Measurements from ENCODE around the gene PLD5. TPM values are rescaled to one million over a fixed set of nuclear protein-coding genes. Genes with fewer than 3 reads are reported as not detected.

Gene PLD5
- total and polyA plus RNA-seq, 2 donors (not counting 3 experiments of a cell fraction or from before 2014, with no cell fraction given), result not detected

DNA sequence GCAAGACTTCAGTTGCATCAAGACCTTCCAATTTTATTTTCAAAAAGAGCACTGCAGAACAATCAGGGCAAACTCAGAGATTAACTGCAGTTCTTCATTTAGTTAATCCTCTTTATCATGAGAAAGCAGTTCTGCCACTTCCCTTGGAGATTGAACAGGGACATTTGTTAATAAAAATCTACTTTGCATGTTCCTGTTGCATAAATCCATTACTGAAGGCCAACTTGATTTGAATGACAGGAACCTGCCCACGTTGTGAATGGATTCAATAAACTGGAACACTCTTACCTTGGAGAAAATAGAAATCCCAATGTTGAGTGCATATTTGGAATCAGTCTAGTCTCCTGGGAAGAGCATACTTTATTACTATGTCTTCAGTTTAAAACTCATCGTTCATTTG, 19.6 kb upstream of the PLD5 start:
- no peaks in the 10 kb centered on the region for H4K20me1 ChIP-seq (replicated peaks; ENCODE audit: control insufficient read depth, extremely low read depth, insufficient read depth, low read length)
- H3K27ac ChIP-seq (ENCODE audit: insufficient read depth, low read depth, low read length), result no peak overlapping the region
- no peak for TF ChIP-seq POLR2A (IDR thresholded peaks at IDR 0.05; ENCODE audit: low read depth, low read length)
- no peak for TF ChIP-seq GATA2 (IDR thresholded peaks at IDR 0.05; ENCODE audit: insufficient read depth, insufficient read length, low read depth, low read length)
- no peak for TF ChIP-seq MYC (IDR thresholded peaks at IDR 0.05; ENCODE audit: low read depth, low read length)
- TF ChIP-seq, protein P1, sequence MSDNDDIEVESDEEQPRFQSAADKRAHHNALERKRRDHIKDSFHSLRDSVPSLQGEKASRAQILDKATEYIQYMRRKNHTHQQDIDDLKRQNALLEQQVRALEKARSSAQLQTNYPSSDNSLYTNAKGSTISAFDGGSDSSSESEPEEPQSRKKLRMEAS (IDR thresholded peaks at IDR 0.05; ENCODE audit: insufficient read depth, insufficient read length), result no peak
- TF ChIP-seq, protein P2, sequence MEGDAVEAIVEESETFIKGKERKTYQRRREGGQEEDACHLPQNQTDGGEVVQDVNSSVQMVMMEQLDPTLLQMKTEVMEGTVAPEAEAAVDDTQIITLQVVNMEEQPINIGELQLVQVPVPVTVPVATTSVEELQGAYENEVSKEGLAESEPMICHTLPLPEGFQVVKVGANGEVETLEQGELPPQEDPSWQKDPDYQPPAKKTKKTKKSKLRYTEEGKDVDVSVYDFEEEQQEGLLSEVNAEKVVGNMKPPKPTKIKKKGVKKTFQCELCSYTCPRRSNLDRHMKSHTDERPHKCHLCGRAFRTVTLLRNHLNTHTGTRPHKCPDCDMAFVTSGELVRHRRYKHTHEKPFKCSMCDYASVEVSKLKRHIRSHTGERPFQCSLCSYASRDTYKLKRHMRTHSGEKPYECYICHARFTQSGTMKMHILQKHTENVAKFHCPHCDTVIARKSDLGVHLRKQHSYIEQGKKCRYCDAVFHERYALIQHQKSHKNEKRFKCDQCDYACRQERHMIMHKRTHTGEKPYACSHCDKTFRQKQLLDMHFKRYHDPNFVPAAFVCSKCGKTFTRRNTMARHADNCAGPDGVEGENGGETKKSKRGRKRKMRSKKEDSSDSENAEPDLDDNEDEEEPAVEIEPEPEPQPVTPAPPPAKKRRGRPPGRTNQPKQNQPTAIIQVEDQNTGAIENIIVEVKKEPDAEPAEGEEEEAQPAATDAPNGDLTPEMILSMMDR (IDR thresholded peaks at IDR 0.05; ENCODE audit: extremely low read depth in 1 of 2, insufficient read depth in 1 of 2, low read depth in 1 of 2, low read length in 2 of 2), result no peak
- no peak for TF ChIP-seq FOS (IDR thresholded peaks at IDR 0.05; ENCODE audit: borderline replicate concordance, insufficient read depth, low read length)
- TF ChIP-seq EZH2 (IDR thresholded peaks at IDR 0.05; ENCODE audit: borderline replicate concordance, low read depth, low read length, severe bottlenecking), result no peak
- no peak for TF ChIP-seq POLR2AphosphoS5 (IDR thresholded peaks at IDR 0.05; ENCODE audit: insufficient read depth, low read depth, low read length)
- TF ChIP-seq JUN (IDR thresholded peaks at IDR 0.05; ENCODE audit: borderline replicate concordance, insufficient read depth, insufficient read length, low read depth), result no peak
- no peak overlapping the region for H2AFZ ChIP-seq (ENCODE audit: low read depth, low read length)
- dilution Hi-C loops (cut with MboI; ENCODE audit: extremely low pct_ligation_motif_present, low sequenced_read_pairs) (no loop called here), intact Hi-C loops (cut with micrococcal nuclease) (no loop called here)
- H3K9ac ChIP-seq (replicated peaks; ENCODE audit: extremely low read depth, insufficient read depth, low read length), result no peak overlapping the region
- POLR2A ChIA-PET, result no interaction called here
- no TSS peak for BruUV-seq (replicated peaks)
- CTCF ChIA-PET, result no interaction called here
- peaks cover 2% of the 10 kb centered on the region for H3K9me3 ChIP-seq (replicated peaks; ENCODE audit: control insufficient read depth, insufficient read depth, low read length)
- no peaks in the 10 kb centered on the region for H3K4me1 ChIP-seq (ENCODE audit: control insufficient read depth, extremely low read depth, insufficient read depth, low read length)
- no peaks in the 10 kb centered on the region for H3K36me3 ChIP-seq (ENCODE audit: control insufficient read depth in 2 of 2, extremely low read depth in 1 of 2, insufficient read depth in 2 of 2, low read length in 2 of 2)
- H3K4me2 ChIP-seq (ENCODE audit: insufficient read depth, low read length), result no peak overlapping the region
- no peaks in the 10 kb centered on the region for H3K9me1 ChIP-seq (replicated peaks; ENCODE audit: control insufficient read depth, extremely low read depth, insufficient read depth, low read length)
- H3K4me3 ChIP-seq (replicated peaks in 1 of 3; ENCODE audit: insufficient read depth in 1 of 3, low read depth in 1 of 3, low read length in 3 of 3), result no peak overlapping the region
- no peaks in the 10 kb centered on the region for H3K79me2 ChIP-seq (ENCODE audit: control insufficient read depth, insufficient read depth, low read length)
- H3K27me3 ChIP-seq (ENCODE audit: control insufficient read depth in 2 of 2, insufficient read depth in 2 of 2, low read length in 2 of 2), result no peaks in the 10 kb centered on the region
- FAIRE-seq (no peak), DNase-seq (ENCODE audit: low read depth, low spot score) (no peak)

Data from endothelial cell of umbilical vein (primary cell).